HEK293 (cell line): ENCODE results near the gene MAP3K4.

Source experiments
- CTCF ChIA-PET: fragments of 350-600 bp; formaldehyde crosslinking; extraction: SDS; loops from one replicate; lab custom pipeline; 2021; ENCODE audit warnings: antibody characterized with exemption; lab: Yijun Ruan, JAX
- POLR2A ChIA-PET: fragments of 300-600 bp; formaldehyde crosslinking; extraction: SDS; loops from one replicate; lab custom pipeline; 2020; ENCODE audit warnings: antibody characterized with exemption, inconsistent platforms; lab: Yijun Ruan, JAX
- H3K27ac ChIP-seq: fragments of 200-500 bp; sonication (Bioruptor generic); 2 replicates; pipeline ENCODE4 v1.5.1; 2014; ENCODE audit warnings: low read depth, low read length, control low read depth, inconsistent platforms; ENCODE audit errors: extremely low read depth
- H3K36me3 ChIP-seq, 2 experiments: fragments of 200-500 bp in 1 of 2; sonication (Bioruptor generic) in 1 of 2; 1 replicate in 1 of 2; 2 replicates in 1 of 2; pipeline ENCODE4 v1.5.1; 2014 to 2017; ENCODE audit warnings: inconsistent platforms in 2 of 2, low read length in 2 of 2; ENCODE audit not compliant: control insufficient read depth in 2 of 2, insufficient read depth in 1 of 2
- H3K4me1 ChIP-seq: fragments of 200-500 bp; sonication (Bioruptor generic); 2 replicates; pipeline ENCODE4 v1.5.1; 2014; ENCODE audit warnings: mild to moderate bottlenecking, low read length, inconsistent platforms; ENCODE audit not compliant: control insufficient read depth, insufficient read depth
- H3K4me3 ChIP-seq: 2 replicates; pipeline ENCODE4 v1.5.1; 2011; ENCODE audit warnings: low read depth, mild to moderate bottlenecking, control low read depth, low read length, moderate library complexity
- H3K9me3 ChIP-seq: fragments of 200-500 bp; sonication (Bioruptor generic); 2 replicates; pipeline ENCODE4 v1.5.1; 2014; ENCODE audit warnings: low read depth, low read length, inconsistent platforms; ENCODE audit not compliant: control insufficient read depth, insufficient read depth
- GFI1B ChIP-seq: fragments of 450-650 bp; formaldehyde crosslinking; IDR thresholded peaks from 2 replicates; pipeline ENCODE4 v1.5.1; 2016; ENCODE audit warnings: missing biosample characterization, missing genetic modification characterization
- GLIS2 ChIP-seq: fragments of 450-650 bp; formaldehyde crosslinking; IDR thresholded peaks from 2 replicates; pipeline ENCODE4 v1.5.1; 2016; ENCODE audit warnings: missing biosample characterization, missing genetic modification characterization
- OSR2 ChIP-seq: fragments of 450-650 bp; formaldehyde crosslinking; IDR thresholded peaks from 2 replicates; pipeline ENCODE4 v1.5.1; 2016; ENCODE audit warnings: missing biosample characterization, missing genetic modification characterization
- RBAK ChIP-seq: fragments of 450-650 bp; formaldehyde crosslinking; IDR thresholded peaks from 2 replicates; pipeline ENCODE4 v1.5.1; 2016; ENCODE audit warnings: missing biosample characterization, missing genetic modification characterization
- SETDB1 ChIP-seq: IDR thresholded peaks from one replicate; pipeline ENCODE4 v1.6.1; 2017; ENCODE audit warnings: mild to moderate bottlenecking, low read length, moderate library complexity, mixed read lengths; ENCODE audit not compliant: insufficient read length
- TRIM28 ChIP-seq: IDR thresholded peaks from 2 replicates; pipeline ENCODE4 v1.6.1; 2011; ENCODE audit warnings: low read length, control low read depth, borderline replicate concordance
- YY1 ChIP-seq: fragments of 450-650 bp; formaldehyde crosslinking; IDR thresholded peaks from 2 replicates; pipeline ENCODE4 v1.5.1; 2018; ENCODE audit warnings: missing biosample characterization, missing genetic modification characterization
- ZNF133 ChIP-seq: fragments of 450-650 bp; formaldehyde crosslinking; IDR thresholded peaks from 2 replicates; pipeline ENCODE4 v1.5.1; 2016; ENCODE audit warnings: missing biosample characterization, missing genetic modification characterization
- ZNF146 ChIP-seq: fragments of 450-650 bp; formaldehyde crosslinking; IDR thresholded peaks from 2 replicates; pipeline ENCODE4 v1.5.1; 2016; ENCODE audit warnings: missing biosample characterization, missing genetic modification characterization
- ZNF169 ChIP-seq: fragments of 450-650 bp; formaldehyde crosslinking; IDR thresholded peaks from 2 replicates; pipeline ENCODE4 v1.5.1; 2016; ENCODE audit warnings: missing biosample characterization, missing genetic modification characterization
- ZNF274 ChIP-seq, 2 experiments: fragments of 200-500 bp in 1 of 2; fragments of 450-650 bp in 1 of 2; sonication (Bioruptor generic) in 1 of 2; formaldehyde crosslinking in 1 of 2; IDR thresholded peaks; 2 replicates each; pipeline versions ENCODE4 v1.5.1 to v1.6.1; 2014 to 2016; ENCODE audit warnings: borderline replicate concordance in 1 of 2, inconsistent platforms in 1 of 2, low read length in 1 of 2, missing biosample characterization in 1 of 2, missing genetic modification characterization in 1 of 2
- ZNF324 ChIP-seq: fragments of 450-650 bp; formaldehyde crosslinking; IDR thresholded peaks from 2 replicates; pipeline ENCODE4 v1.5.1; 2016; ENCODE audit warnings: missing biosample characterization, missing genetic modification characterization
- ZNF623 ChIP-seq: fragments of 450-650 bp; formaldehyde crosslinking; IDR thresholded peaks from 2 replicates; pipeline ENCODE4 v1.5.1; 2016; ENCODE audit warnings: missing biosample characterization, missing genetic modification characterization
- ZNF626 ChIP-seq: fragments of 450-650 bp; sonication (Bioruptor Pico); formaldehyde crosslinking; IDR thresholded peaks from 2 replicates; pipeline ENCODE4 v1.5.1; 2018; ENCODE audit warnings: missing biosample characterization, missing genetic modification characterization, inconsistent platforms
- ZNF664 ChIP-seq: fragments of 450-650 bp; formaldehyde crosslinking; IDR thresholded peaks from 2 replicates; pipeline ENCODE4 v1.5.1; 2016; ENCODE audit warnings: missing biosample characterization, missing genetic modification characterization
- ZNF792 ChIP-seq: fragments of 450-650 bp; formaldehyde crosslinking; IDR thresholded peaks from 2 replicates; pipeline ENCODE4 v1.5.1; 2016; ENCODE audit warnings: missing biosample characterization, missing genetic modification characterization
- TF ChIP-seq, protein P1 (sequence below): fragments of 450-650 bp; IDR thresholded peaks from 2 replicates; pipeline ENCODE4 v1.5.1; 2018; ENCODE audit warnings: missing biosample characterization, missing genetic modification characterization
- TF ChIP-seq, protein P2 (sequence below): fragments of 450-650 bp; formaldehyde crosslinking; IDR thresholded peaks from 2 replicates; pipeline ENCODE4 v1.5.1; 2016; ENCODE audit warnings: missing biosample characterization, missing genetic modification characterization, borderline replicate concordance
- TF ChIP-seq, protein P3 (sequence below): fragments of 450-650 bp; formaldehyde crosslinking; IDR thresholded peaks from 2 replicates; pipeline ENCODE4 v1.5.1; 2017; ENCODE audit warnings: missing biosample characterization, missing genetic modification characterization
- TF ChIP-seq, protein P4 (sequence below): fragments of 450-650 bp; formaldehyde crosslinking; IDR thresholded peaks from 2 replicates; pipeline ENCODE4 v1.5.1; 2016; ENCODE audit warnings: missing biosample characterization, missing genetic modification characterization
- TF ChIP-seq, protein P5 (sequence below): fragments of 450-650 bp; formaldehyde crosslinking; IDR thresholded peaks from 2 replicates; pipeline ENCODE4 v1.5.1; 2016; ENCODE audit warnings: missing biosample characterization, missing genetic modification characterization

MAP3K4 gene

DNA sequence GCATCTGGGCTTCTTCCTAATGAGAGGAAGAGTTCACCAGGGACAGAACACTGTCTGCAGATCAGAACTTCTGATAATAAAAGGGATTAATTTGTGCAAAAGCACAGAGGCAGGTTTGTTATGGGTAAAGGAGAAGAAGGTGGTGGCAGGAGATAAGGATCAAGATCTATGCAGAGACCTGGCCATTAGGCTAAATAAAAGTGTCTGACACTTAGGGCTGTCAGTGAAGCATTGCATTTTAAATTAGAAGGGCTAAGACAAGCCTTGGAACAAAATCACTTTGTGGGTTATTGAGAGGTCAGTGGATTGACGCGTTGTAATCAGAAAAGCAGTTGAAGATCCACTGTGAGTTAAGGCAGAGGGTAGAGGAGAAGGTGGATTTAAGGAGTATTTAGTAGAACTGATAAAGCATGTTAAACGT lies 76.8 kb downstream of the MAP3K4 start (continued):
- TF ChIP-seq, protein P1, sequence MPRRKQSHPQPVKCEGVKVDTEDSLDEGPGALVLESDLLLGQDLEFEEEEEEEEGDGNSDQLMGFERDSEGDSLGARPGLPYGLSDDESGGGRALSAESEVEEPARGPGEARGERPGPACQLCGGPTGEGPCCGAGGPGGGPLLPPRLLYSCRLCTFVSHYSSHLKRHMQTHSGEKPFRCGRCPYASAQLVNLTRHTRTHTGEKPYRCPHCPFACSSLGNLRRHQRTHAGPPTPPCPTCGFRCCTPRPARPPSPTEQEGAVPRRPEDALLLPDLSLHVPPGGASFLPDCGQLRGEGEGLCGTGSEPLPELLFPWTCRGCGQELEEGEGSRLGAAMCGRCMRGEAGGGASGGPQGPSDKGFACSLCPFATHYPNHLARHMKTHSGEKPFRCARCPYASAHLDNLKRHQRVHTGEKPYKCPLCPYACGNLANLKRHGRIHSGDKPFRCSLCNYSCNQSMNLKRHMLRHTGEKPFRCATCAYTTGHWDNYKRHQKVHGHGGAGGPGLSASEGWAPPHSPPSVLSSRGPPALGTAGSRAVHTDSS = no peak
- TF ChIP-seq YY1 (tag by site-specific recombination) (no peak), ZNF169 (tag by site-specific recombination) (no peak), ZNF146 (tag by site-specific recombination) (no peak), RBAK (tag by site-specific recombination) (no peak), GLIS2 (no peak), ZNF133 (tag by site-specific recombination) (no peak), GFI1B (no peak), SETDB1 (no peak), ZNF324 (tag by site-specific recombination) (no peak), OSR2 (tag by site-specific recombination) (peak; percentile 60), ZNF626 (no peak), ZNF623 (tag by site-specific recombination) (no peak), ZNF664 (tag by site-specific recombination) (0 out of 2 replicates have a peak, but pooled peaks have one; percentile 3), TRIM28 (peak; percentile 89)
- TF ChIP-seq, protein P2, sequence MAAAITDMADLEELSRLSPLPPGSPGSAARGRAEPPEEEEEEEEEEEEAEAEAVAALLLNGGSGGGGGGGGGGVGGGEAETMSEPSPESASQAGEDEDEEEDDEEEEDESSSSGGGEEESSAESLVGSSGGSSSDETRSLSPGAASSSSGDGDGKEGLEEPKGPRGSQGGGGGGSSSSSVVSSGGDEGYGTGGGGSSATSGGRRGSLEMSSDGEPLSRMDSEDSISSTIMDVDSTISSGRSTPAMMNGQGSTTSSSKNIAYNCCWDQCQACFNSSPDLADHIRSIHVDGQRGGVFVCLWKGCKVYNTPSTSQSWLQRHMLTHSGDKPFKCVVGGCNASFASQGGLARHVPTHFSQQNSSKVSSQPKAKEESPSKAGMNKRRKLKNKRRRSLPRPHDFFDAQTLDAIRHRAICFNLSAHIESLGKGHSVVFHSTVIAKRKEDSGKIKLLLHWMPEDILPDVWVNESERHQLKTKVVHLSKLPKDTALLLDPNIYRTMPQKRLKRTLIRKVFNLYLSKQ (tag by site-specific recombination) = no peak
- TF ChIP-seq, protein P3, sequence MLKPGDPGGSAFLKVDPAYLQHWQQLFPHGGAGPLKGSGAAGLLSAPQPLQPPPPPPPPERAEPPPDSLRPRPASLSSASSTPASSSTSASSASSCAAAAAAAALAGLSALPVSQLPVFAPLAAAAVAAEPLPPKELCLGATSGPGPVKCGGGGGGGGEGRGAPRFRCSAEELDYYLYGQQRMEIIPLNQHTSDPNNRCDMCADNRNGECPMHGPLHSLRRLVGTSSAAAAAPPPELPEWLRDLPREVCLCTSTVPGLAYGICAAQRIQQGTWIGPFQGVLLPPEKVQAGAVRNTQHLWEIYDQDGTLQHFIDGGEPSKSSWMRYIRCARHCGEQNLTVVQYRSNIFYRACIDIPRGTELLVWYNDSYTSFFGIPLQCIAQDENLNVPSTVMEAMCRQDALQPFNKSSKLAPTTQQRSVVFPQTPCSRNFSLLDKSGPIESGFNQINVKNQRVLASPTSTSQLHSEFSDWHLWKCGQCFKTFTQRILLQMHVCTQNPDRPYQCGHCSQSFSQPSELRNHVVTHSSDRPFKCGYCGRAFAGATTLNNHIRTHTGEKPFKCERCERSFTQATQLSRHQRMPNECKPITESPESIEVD (tag by site-specific recombination) = peak; percentile 18; the same call in 1 of the 2 replicates
- TF ChIP-seq, protein P4, sequence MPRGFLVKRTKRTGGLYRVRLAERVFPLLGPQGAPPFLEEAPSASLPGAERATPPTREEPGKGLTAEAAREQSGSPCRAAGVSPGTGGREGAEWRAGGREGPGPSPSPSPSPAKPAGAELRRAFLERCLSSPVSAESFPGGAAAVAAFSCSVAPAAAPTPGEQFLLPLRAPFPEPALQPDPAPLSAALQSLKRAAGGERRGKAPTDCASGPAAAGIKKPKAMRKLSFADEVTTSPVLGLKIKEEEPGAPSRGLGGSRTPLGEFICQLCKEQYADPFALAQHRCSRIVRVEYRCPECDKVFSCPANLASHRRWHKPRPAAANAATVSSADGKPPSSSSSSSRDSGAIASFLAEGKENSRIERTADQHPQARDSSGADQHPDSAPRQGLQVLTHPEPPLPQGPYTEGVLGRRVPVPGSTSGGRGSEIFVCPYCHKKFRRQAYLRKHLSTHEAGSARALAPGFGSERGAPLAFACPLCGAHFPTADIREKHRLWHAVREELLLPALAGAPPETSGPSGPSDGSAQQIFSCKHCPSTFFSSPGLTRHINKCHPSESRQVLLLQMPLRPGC (tag by site-specific recombination) = no peak
- TF ChIP-seq, protein P5, sequence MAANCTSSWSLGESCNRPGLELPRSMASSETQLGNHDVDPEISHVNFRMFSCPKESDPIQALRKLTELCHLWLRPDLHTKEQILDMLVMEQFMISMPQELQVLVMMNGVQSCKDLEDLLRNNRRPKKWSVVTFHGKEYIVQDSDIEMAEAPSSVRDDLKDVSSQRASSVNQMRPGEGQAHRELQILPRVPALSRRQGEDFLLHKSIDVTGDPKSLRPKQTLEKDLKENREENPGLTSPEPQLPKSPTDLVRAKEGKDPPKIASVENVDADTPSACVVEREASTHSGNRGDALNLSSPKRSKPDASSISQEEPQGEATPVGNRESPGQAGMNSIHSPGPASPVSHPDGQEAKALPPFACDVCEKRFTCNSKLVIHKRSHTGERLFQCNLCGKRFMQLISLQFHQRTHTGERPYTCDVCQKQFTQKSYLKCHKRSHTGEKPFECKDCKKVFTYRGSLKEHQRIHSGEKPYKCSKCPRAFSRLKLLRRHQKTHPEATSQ (tag by site-specific recombination) = no peak

DNA sequence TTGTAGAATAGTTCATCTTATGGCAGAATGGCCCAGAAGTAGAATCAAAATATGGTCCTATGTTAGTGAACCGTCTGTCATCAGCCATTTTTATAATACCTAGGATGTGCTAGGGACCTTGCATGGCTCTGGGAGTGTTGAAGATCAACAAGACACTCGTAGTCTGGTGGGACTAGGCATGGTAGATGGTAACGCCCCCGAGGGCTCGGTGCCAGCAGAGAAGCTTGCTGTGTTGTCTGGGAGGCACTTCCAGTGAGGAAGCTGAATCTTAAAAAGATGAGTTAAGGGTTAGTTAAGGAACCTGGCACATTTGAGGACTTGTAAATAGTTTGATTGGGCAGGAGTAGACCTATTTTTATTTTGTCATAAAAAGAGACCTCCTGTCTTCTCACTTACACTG lies 82.4 kb downstream of the MAP3K4 start:
- ChIA-PET CTCF (no interaction called here), POLR2A (no interaction called here)
- no peaks in the 10 kb centered on the region for H3K4me1 ChIP-seq
- TF ChIP-seq ZNF792 (tag by site-specific recombination) = no peak
- TF ChIP-seq ZNF274 (IDR thresholded peaks at IDR 0.05; ENCODE audit: low read length) = no peak
- no peak for TF ChIP-seq ZNF274 (tag by site-specific recombination; IDR thresholded peaks at IDR 0.05; ENCODE audit: borderline replicate concordance)
- no peaks in the 10 kb centered on the region for H3K9me3 ChIP-seq
- peaks cover 0 to 9% of the 10 kb centered on the region in 2 experiments; a peak in 1 of 3 replicates for H3K36me3 ChIP-seq
- H3K27ac ChIP-seq = no peak overlapping the region
- H3K4me3 ChIP-seq = no peak overlapping the region
